Measurements from ENCODE around the gene KCNIP1. TPM values are rescaled to one million over a fixed set of nuclear protein-coding genes. Genes with fewer than 3 reads are reported as not detected.

The KCNIP1 gene
- total and polyA plus RNA-seq, 2 experiments from 2014 or later, result 0.43 to 0.80 TPM

- Histone ChIP-seq H3K4me2 (no peak overlapping the region), H3K79me2 (no peaks in the 10 kb centered on the region), H3K9me3 (ENCODE audit: low read depth) (no peaks in the 10 kb centered on the region), H4K20me1 (ENCODE audit: insufficient read depth, poor library complexity, severe bottlenecking) (no peaks in the 10 kb centered on the region), H3K9me2 (replicated peaks; ENCODE audit: insufficient read depth) (no peaks in the 10 kb centered on the region), H3K4me3 (no peak overlapping the region), H3K27me3 (no peaks in the 10 kb centered on the region), H3K27ac (no peak overlapping the region), H2AFZ (no peak overlapping the region), H3K4me1 (ENCODE audit: insufficient read depth) (peaks cover 8% of the 10 kb centered on the region), H3K36me3 (replicated peaks; ENCODE audit: insufficient read depth, low read depth) (no peaks in the 10 kb centered on the region)
- TF ChIP-seq, protein P1, sequence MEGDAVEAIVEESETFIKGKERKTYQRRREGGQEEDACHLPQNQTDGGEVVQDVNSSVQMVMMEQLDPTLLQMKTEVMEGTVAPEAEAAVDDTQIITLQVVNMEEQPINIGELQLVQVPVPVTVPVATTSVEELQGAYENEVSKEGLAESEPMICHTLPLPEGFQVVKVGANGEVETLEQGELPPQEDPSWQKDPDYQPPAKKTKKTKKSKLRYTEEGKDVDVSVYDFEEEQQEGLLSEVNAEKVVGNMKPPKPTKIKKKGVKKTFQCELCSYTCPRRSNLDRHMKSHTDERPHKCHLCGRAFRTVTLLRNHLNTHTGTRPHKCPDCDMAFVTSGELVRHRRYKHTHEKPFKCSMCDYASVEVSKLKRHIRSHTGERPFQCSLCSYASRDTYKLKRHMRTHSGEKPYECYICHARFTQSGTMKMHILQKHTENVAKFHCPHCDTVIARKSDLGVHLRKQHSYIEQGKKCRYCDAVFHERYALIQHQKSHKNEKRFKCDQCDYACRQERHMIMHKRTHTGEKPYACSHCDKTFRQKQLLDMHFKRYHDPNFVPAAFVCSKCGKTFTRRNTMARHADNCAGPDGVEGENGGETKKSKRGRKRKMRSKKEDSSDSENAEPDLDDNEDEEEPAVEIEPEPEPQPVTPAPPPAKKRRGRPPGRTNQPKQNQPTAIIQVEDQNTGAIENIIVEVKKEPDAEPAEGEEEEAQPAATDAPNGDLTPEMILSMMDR (IDR thresholded peaks at IDR 0.05; ENCODE audit: poor library complexity), result no peak
- TF ChIP-seq EZH2 (IDR thresholded peaks at IDR 0.05; ENCODE audit: borderline replicate concordance), result no peak
- TF ChIP-seq EZH2phosphoT487 (IDR thresholded peaks at IDR 0.05; ENCODE audit: low read depth, severe bottlenecking, unreplicated experiment), result no peak
- 80% methylated on average over 3 of the region's 3 CpGs for WGBS (ENCODE audit: low lambda C conversion rate, missing lambda C conversion rate)
- no peak for DNase-seq (ENCODE audit: low spot score)
Measured at GRCh38 chr5:170490381-170490780, 13.4 kb upstream of the KCNIP1 start.

DNA sequence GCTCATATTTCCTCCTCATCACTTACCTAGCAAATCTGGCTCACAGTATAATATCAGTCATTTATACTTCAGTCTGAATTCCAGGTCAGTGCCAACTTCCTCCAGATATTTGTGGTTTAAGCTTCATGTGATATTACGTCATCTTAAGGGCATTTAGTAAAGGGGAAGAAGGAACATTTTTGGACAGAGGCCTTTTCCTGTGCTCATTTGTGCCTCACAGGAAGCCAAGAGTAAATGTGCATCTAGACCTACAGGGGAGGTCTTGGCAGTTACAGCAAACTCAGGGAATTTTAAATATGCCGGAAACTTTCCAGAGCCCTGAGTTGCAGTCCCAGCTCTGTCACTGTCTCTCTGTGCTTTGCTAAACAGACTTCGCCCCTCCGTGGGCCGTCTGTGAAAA, 12.3 kb upstream of the KCNIP1 start:
- Histone ChIP-seq H3K36me3 (replicated peaks; ENCODE audit: insufficient read depth, low read depth) (no peaks in the 10 kb centered on the region), H3K4me1 (ENCODE audit: insufficient read depth) (peaks cover 8% of the 10 kb centered on the region), H2AFZ (no peak overlapping the region), H3K9me3 (ENCODE audit: low read depth) (no peaks in the 10 kb centered on the region), H3K9me2 (replicated peaks; ENCODE audit: insufficient read depth) (no peaks in the 10 kb centered on the region), H3K4me2 (no peak overlapping the region), H4K20me1 (ENCODE audit: insufficient read depth, poor library complexity, severe bottlenecking) (no peaks in the 10 kb centered on the region), H3K27me3 (no peaks in the 10 kb centered on the region), H3K27ac (peak overlapping the region; percentile 48), H3K4me3 (no peak overlapping the region), H3K79me2 (no peaks in the 10 kb centered on the region)
- 66% methylated on average over 5 of the region's 5 CpGs for WGBS (ENCODE audit: low lambda C conversion rate, missing lambda C conversion rate)
- TF ChIP-seq, protein P1 (IDR thresholded peaks at IDR 0.05; ENCODE audit: poor library complexity), result no peak
- no peak for TF ChIP-seq EZH2phosphoT487 (IDR thresholded peaks at IDR 0.05; ENCODE audit: low read depth, severe bottlenecking, unreplicated experiment)
- no peak for TF ChIP-seq EZH2 (IDR thresholded peaks at IDR 0.05; ENCODE audit: borderline replicate concordance)
- DNase-seq (ENCODE audit: low spot score), result peak; percentile 17

GRCh38 chr5:170493028-170493820, 10.6 kb upstream of the KCNIP1 start:
- Histone ChIP-seq H4K20me1 (ENCODE audit: insufficient read depth, poor library complexity, severe bottlenecking) (no peaks in the 10 kb centered on the region), H3K79me2 (no peaks in the 10 kb centered on the region), H3K9me2 (replicated peaks; ENCODE audit: insufficient read depth) (no peaks in the 10 kb centered on the region), H3K9me3 (ENCODE audit: low read depth) (no peaks in the 10 kb centered on the region), H3K4me2 (no peak overlapping the region), H3K27me3 (no peaks in the 10 kb centered on the region), H2AFZ (no peak overlapping the region), H3K27ac (no peak overlapping the region), H3K4me3 (no peak overlapping the region), H3K4me1 (ENCODE audit: insufficient read depth) (peaks cover 15% of the 10 kb centered on the region), H3K36me3 (replicated peaks; ENCODE audit: insufficient read depth, low read depth) (no peaks in the 10 kb centered on the region)
- DNase-seq (ENCODE audit: low spot score), result no peak
- 95% methylated on average over 7 of the region's 7 CpGs for WGBS (ENCODE audit: low lambda C conversion rate, missing lambda C conversion rate)
- TF ChIP-seq, protein P1 (IDR thresholded peaks at IDR 0.05; ENCODE audit: poor library complexity), result no peak
- TF ChIP-seq EZH2phosphoT487 (IDR thresholded peaks at IDR 0.05; ENCODE audit: low read depth, severe bottlenecking, unreplicated experiment) (no peak), EZH2 (IDR thresholded peaks at IDR 0.05; ENCODE audit: borderline replicate concordance) (no peak)

All from hepatocyte (in vitro differentiated cells).